IPS DF 4.7 (cell line): ENCODE results near the gene CPNE1.

ENCODE experiments used
- DNase-seq: peaks from one replicate; pipeline ENCODE4 v3.0.0-alpha.2; 2013; ENCODE audit warnings: low spot score; ENCODE audit errors: extremely low read depth

CPNE1 gene

DNA sequence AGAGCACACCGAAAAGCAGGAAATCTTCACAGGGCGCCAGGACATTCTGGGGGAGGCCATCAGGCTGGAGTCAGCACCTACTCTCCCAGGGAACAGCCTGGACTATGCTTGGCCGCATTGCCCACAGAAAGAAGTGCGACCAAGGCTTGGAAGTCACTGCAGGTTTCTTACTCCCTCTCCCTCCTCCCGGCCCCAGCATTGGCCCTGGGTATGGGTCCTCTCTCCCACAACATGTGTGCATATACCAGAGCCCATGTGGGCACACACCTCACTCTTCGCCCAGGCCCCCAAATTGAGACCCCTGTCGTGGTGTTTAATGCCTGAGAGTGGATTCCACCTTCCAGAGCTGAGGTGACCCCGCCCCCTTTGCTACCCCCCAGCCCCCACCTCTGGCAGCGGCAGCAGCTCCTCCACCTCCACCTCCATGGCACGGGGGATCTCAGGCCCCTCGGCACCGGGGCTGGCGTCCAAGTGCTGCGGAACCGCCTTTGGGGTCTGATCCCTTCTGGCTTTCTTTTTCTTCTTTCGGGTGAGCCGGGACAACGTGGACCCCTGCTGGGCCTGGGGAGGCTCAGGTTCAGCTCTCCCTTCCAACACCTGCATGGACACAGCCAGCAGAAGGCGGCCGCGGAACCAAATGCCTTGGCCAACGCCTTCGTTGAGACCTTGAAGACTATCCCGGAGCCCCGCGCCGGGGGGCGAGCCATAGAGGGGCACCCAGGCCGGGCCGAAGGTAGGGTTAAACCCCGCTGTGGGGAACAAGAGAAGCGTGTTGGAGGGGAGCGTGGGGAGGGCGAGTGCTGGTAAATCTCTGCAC lies 64.3 kb downstream of the CPNE1 start:
- no peak for DNase-seq

- no peak for DNase-seq
These were observed 65.0 kb downstream of the CPNE1 start for GRCh38 chr20:35599776-35600120.

DNA sequence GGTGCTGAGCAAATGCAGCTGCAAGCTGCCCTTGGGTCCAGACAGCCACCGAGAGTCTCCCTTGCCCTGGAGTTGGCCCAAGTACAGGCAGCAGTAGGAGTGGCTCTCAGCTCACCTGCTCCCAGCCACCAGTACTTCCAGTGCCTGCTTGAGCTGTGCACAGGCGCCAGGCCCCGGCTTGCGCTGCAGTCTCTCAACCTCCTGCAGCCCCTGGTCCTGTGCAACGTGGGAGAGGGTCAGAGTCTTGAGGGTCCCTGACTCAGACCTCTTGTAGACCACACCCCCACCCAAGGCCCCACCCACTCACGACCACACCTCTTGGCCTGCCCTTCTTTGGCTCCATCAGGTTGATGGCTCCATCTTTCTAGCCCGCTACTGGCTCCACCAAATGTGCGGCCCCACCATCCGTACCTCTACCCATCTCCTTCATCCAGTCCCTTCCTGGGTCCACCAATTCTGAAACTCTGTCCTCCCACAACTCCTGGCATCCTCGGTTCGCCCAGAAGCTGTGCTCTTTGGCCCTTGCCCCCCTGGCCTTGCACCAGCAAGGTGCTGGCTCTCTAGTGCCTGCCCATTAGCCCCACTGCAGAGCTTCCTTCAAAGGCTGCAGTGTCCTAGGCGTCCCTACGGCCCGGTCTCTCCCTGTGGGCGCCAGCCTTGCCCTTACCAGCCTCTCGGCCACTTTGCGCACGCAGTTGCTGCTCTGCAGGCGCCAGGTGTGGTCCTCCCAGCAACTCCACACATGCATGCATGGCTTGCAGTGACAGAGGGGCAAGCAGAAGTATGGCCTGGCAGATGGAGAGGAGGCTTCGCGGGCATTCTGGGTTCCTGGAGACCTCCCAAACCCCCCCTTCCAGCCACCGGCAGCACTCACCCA lies 65.6 kb downstream of the CPNE1 start:
- no peak for DNase-seq

DNA sequence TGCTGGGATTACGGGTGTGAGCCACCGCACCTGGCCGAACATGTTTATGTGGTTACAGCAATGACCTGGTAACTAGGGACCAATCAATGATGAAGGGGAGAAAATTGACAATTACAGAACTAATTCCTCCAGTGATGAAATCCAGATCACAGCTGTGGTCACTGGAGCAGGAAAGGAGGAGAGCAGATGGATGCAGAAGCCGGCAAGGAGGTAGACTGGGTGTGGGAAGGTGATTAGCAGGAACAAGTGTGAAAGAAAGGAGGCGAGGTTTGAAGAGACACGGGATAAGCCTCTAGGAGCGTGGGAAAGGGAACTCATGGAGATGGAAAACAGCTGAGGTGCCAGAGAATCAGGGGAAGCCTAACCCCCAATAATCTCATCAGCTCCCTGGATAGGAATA lies 66.2 kb downstream of the CPNE1 start:
- DNase-seq, result no peak

DNA sequence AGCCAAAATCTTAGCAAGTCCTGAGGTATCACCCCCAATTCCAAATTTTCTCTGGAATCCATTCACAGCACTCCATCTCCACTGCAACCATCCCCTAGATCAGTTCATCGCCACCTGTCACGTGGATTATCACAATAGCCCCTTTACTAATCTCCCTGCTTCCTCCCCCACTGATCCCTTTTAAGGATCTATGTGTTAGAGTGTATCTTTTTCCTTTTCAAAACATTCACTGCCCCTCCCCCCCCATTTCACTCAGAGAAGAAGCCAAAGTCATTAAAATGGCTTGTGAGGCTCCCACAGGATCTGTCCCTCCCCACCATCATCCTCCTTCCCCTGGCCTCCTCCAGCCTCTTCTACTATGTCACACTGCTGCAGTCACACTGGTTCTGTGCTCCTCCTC lies 67.5 kb downstream of the CPNE1 start:
- DNase-seq, result no peak

DNA sequence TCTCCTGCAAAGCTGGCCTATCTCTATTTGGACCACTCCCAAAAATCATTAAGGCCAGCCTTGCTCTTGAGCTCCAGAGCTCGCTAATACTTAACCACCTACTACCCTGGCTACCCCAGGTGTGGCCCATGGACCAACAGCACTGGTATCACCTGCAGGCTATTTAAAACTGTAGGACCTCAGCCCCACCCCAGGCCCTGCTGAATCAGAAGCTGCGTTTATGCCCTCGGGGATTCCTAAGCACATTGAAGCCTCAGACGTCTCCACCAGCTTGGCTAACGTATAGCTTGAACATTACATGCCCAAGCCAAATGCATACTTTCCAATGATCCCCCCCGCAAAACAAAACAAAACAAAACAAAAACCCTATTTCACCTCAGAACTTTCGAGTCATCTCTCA lies 68.8 kb downstream of the CPNE1 start:
- DNase-seq, result no peak

GRCh38 chr20:35595456-35595855 lies 69.2 kb downstream of the CPNE1 start:
- no peak for DNase-seq

DNA sequence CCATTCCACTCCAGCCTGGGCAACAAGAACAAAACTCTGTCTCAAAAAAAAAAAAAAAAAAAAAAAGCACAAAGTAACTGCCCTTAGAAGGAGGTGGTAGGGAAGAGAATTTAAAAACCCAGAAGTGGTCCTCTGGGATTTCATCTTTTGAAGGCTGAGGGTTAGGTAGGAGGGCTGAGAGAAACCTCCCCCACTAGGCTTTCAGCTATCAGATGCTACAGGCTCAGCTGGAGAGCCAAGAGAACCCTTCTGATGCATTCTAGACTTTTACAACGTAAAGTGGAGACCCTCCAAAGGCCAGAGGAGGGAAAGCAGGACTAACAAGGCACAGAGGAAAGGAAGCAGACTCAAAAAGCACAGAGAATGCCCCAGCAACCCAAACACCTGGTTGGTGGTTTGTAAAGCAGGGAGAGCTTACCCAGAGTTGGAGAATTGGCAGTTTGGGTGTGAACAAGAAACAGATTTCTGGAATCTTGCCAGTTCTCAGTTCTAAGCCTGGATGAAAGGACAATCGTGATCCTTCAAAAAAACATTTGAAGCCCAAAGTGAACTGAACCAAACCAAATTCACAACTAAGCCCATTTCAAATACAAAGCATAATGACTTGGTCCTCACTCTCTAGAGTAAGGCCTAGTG lies 72.2 kb downstream of the CPNE1 start:
- DNase-seq, result no peak

DNA sequence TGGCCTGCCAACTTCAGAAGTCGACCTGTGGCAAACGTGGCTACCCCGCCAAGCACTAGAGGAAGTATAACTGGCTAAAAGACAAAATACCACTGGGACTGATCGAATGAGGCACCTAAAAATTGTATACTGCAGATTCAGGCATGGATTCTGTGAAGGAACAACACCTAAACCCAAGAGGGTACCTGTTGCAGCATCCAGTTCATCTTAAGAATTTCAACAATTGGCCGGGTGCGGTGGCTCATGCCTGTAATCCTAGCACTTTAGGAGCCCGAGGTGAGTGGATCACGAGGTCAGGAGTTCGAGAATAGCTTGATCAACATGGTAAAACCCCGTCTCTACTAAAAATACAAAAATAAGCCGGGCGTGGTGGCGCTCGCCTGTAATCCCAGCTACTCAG lies 76.3 kb downstream of the CPNE1 start:
- DNase-seq, result no peak

- DNase-seq, result no peak
These were observed 77.3 kb downstream of the CPNE1 start for GRCh38 chr20:35587436-35587835.

DNA sequence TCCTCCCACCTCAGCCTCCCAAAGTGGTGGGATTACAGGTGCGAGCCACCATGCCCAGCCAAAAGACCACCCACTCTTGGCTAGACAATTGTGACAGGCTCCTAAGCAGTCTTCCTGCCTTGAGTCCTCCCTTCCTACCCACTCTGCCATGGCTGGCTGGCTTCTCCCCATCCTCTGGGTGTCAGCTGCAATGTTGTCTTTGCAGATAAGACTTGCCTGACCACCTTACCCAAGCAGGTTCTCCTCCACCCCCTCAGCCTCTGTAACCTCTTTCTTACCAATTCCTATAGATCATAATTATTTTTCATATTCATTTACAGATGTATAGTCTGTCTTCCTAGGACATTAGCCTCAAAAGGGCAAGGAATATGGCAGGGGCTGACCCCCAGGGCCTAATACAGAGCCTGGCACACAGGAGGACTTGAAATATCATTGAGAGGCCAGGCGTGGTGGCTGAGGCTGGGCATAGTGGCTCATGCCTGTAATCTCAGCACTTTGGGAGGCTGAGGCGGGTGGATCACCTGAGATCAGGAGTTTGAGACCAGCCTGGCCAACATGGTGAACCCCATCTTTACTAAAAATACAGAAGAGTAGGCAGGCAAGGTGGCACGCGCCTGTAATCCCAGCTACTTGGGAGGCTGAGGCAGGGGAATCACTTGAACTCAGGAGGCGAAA lies 77.8 kb downstream of the CPNE1 start:
- DNase-seq, result no peak

DNA sequence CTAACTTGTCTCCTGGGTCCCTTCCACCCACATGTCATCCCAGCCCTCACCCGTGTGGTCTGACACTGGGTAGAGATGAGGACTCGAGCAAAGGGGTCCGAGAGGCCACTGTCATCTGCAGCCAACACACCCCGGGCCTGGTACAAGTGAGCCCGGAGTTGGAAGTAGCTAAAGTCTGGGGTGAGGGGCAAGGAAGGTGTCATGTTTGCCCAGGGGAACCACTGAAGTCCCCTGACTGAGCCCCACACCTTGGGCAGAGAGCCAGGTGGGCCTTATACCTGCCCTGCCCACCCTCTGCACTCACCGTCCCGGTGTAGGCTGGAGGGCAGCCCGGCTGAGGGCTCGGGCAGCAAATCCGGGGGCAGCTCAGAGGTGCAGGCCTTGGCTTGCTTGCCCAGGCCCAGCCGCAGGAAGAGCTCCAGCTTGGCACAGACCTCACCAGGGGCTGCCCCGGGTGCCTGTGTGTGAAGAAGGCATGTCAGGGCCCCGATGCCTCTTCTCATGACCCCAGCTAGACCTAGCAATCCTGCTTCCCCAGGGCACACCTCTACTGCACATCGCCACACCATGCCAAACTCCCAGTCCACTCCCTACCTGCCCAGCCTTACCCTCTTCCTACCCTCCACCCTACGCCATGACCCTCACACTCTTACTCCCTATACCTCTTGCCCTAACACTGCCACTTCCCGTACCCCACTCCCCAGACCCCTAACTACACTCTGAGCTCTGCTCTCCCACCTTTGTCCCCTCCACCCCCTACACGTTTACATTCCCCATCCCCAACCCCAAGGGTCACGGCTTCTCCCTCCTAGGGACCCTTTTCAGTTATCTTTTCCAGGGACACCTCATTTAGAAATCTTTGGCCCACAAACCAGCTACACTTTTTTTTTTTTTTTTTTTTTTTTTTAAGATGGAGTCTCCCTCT lies 80.8 kb downstream of the CPNE1 start:
- DNase-seq, result no peak

DNA sequence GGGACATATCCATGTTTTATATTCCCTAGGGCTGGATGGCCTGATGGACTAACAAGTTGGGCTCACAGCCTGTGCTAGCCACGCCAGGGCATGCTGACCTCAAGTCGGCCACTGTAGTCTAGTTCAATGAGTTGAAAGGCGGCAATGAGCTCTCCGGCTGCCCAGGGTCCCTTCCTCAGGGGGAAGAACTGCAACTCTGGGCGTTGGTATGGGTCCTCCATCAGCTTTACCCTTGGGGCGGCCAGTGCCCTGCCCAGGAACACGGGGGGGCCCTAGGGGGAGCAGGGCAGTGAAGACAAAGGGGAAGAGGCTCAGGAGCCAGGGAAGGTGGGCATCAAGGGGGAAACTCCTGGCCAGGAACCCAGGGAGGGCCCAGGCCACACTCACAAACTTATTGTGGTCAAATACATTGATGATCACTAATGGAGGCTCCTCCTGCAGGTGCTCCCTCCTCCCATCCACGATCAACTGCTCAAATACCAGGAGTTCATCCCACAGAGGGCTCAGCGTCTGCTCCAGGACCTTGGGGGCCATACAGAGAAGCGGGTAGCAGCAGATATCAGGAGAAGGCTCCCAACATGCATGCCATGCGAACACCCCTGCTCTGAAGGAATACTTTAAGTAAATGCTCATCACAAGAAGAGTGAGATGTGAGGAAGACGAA lies 81.8 kb downstream of the CPNE1 start:
- DNase-seq, result no peak

DNA sequence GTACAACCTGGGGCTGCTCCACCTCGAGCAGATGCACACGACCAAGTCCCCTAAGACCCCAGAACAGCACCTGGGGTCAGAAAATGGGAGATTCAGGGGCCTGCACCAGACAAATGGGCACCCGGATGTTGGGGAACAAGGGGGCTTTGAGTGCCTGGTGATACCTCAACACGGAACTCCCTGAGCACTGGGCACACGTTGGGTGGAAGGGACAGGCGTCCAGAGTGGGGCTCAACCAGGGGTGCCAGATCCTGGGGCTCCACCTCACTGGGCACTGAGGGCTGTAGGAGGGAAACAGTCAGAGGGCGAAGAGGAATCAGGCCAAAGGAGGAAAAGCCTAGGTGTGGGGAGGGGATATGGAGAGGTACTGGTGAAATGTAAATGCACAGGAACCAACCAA lies 82.6 kb downstream of the CPNE1 start:
- no peak for DNase-seq

DNA sequence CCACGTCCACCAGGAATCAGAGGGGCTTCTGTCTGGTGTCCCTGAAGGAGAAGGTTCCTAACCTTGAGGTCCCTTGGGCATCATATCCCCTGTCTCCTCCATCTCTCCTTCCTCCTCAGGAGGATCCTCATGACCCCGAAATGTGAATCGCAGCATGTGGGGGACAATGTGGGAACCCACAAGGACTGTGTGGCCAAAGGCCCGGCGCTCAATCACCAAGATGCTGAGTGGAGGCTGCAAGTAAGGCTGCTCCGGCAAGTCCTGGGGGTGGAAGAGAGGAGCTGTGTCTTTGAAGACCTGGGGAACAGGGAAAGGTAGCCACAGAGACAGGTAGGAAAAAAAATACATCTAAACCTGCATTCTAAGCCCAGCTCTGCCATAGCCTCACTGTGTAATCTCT lies 85.5 kb downstream of the CPNE1 start:
- no peak for DNase-seq

DNA sequence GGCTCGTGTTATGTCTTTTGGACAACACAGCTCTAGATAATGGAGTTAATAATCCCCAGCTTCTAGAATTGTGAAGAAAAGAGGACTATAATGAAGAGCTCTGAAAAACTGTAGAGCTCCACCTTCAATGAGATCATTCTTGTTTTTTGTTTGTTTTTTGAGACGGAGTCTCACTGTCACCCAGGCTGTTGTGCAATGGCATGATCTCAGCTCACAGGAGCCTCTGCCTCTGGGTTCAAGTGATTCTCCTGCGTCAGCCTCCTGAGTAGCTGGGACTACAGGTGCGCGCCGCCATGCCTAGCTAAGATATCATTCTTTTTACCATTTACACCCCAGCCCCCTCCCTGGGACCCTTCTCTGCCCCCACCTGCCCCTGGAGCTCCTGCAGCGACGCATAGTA lies 86.2 kb downstream of the CPNE1 start:
- no peak for DNase-seq

DNA sequence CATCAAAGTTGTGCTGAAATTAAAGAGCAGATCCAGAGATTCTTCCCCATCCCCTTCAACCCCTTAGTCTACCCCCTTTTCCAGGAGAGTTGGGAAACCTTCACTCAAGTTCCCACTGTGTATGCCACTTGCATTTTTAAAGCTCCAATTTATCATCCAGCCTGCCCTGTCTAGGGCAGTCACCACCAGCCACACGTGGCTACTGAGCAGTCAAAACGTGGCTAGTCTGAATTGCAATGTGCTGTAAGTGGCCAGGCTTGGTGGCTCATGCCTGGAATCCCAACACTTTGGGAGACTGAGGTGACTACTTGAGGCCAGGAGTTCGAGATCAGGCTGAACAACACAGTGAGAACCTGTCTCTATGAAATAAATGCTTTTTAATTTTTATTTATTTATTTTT lies 87.9 kb downstream of the CPNE1 start:
- DNase-seq, result no peak
